ENCODE data around the gene TLR3.
"Not testable (repeated sequence)": the region's sequence is repeated elsewhere in the genome, so short reads cannot be mapped to it uniquely, and the experiment has no call there.

TLR3 gene

DNA sequence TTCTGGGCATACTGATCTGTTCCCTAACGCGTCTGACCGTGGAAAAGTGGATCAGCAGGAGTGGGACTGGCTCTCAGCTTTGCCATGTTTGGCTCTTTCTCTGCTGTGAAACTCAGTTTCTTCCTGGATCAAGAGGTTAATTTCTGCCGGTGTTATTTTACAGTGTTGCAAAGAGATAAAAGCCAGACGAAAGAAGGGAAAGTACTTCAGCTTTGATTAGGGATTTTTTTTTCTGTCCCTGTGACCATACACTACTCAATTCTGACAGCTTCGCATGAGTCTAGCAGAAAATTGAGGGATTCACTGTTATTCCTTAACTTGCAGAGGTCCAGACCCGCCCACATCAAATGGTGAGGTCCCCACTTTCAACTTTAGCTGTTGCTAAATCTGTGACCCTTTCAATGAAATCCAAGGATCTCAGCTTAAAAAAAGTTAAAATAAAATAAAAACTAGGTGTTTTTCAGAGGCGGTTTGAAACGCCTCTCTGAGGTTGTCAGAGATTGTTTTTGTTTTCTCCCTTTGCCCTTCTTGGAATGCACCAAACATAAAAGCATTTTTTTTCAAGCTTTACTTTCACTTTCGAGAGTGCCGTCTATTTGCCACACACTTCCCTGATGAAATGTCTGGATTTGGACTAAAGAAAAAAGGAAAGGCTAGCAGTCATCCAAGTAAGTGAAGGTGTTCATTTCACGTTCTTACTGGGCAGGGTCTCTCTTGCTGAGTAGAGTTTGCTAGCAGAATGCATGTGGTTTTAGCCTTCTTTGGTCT is at the start of gene TLR3:
Gene TLR3 (plus strand): TSS at position 576 of the 768 bp plus-strand sequence. CDS start 7,464 bp downstream, outside the sequence.
- no peak for DNase-seq

DNA sequence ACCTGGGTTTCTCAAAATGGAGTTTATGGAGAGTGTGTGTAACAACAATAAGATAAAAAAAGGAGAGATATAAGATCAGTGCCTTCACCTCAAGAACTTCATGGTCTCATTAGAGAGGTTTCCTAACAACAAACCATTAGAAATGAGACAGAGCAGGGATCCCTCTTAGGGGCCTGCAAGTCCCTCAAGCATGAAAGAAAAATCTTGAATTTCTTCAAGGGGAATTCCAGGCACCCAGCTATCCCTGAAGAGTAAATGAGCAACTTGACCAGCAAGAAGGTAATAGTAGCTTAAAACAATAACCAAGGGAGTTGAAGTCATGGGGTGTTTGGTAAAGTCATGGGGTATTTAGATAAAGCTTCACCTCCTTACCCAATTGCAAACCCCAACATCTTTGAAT is 49.7 kb upstream of the TLR3 start:
- no peak for DNase-seq

DNA sequence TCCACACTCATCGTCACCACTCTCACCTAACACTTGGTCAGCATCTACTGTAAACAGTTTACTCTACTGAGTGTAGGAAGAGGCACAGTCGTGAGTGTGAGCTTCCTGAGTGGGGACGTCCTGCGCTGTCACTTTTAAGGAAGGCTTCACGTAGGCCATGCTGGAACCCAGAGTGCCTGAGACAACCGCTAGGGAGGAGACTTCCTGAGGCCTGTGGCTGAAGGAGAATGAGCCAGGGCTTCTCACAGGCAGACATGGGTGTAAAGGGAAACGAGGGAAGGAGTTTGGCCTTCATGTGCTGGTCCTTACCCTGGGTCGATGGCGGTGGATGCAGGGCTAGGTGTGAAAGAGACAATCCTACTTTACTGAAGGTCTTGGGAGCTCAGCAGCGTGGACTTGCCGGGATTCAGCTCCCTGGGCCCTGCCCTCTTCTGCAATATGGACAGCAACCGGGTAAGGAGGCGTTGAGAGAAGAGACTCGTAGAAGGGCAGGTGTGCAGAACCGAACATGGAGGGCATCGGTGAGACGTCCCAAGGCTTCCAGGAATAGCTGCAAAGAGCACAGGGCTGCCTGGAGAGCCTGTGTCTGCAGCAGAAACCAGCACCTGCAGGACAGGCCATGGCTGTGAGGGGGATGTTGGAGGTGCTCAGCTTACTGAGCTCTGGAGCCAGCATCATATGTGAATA is 48.7 kb upstream of the TLR3 start:
- DNase-seq, result no peak

DNA sequence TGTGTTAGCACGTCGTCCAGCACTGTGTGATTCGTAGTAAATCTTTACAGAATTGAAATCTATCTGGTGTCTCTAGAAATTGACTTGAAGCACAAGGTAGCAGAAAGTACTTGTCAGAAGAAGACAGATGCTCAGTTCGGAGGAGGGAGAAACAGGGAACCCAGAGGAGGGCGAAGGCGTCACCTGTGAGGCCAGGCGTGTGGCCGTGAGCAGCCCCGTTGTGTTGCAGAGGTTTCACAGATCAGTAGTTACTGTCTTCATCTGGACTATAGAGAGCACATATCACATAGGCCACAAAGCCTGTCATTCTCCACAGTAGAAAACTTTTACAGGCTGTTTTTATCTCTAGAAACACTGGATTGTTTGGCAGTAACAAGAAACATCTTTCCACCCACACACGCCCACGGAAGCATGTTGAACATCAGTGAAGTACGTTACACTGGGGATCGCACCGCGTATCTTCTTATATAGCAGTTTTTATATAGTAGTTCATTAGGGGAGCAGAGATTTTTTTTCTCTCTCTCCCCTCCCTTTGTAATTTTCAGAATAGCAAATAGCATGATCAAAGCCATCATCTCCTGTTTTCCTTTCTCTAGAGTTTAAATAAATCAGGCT is 48.1 kb upstream of the TLR3 start:
- DNase-seq, result no peak

DNA sequence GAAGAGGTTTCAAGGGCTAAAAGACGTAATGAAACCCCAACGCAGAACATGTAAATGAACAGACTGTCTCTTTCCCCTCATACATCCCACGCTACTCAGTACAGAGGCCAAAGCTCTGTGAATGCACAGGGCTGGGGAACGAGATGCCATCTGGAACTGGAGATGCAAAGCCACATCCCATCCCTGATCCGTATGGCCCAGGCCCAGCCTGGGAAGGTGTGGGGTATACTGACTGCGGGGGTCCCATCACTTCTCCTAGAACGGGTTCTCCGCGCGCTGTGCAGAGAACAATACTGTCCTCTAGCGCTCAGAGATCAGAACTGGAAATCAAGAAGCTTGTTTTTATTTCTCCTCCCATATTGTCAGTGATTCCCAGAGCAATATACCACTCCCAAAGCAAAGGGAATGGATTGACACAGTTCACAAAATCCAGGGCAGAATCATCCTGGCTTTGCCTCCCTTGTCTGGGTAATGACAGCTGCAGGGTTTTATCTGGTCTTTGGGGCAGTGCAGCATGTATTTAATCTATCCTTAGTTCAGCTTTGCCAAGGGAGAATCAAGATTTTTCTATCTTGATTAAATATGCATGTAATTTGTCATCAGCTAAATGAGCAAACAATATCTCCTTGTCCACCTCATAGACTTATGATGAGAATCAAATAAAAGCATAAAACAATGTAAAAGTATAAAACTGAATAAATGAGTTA is 47.3 kb upstream of the TLR3 start:
- no peak for DNase-seq

DNA sequence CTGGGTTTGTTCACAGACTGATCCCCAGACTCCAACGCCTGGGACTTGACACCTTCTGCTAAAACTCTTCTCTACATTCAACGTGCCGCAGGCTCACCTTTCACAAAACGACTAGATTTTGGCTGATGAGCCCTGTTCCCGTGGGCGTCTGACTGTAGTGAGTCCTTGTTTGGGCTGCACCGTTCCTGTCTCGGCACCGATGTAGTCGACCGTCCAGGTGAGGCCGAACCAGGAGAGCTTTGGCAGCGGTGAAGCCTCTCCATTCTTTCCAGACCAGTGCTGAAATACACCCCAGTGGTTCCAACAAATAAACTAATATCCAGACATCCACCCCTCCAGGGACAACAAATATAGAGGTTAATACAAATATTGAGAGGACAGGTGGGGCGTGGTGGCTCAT is 45.0 kb upstream of the TLR3 start:
- DNase-seq, result no peak

DNA sequence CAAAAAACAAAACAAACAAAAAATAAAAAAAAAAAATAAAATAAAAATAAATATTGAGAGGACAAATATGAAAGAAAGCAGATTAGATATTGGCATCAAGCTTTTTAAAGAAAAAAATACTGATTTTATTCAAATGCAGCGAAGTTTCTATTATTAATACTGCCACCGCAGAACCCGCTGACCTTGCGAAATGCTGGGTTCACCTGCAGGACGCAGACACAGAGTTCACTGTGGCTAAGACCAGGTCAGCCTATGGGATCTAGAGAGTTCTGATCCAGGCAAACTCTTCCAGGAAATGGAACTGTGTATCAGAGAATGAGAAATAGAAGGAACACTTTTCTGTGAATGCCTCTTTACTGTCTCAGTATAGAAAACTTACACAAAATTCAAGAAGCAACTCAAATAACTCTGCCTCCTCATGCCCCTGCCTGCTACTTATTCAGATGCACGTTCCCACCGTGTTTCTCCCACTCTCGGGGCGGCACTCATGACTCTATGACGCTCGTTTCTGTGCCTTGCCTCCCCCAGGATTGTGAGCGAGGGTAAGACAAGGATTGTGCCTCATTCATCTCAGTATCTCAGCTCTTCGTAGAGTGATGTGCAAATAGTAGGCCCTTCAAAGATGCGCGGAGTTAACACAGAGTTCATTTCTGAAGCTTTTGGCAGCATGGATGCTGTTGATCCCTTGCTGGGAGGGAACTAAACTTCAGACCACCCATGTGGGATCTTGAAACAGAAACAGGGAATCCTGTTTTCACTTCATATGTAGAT is 44.1 kb upstream of the TLR3 start:
- DNase-seq, result no peak

DNA sequence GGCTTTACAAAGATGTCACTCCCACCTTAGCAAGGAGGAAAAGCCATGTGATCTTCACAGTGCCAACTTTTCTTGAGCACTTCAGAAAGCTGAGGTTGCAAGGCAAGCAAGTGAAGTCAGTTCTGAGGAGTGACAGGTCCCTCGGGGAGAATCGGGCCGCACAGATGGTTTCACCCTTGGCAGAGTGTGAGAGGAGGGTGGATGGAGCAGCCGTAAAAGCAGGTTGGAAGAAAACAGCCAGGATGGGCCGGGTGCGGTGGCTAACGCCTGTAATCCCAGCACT is 43.6 kb upstream of the TLR3 start:
- DNase-seq, result no peak

DNA sequence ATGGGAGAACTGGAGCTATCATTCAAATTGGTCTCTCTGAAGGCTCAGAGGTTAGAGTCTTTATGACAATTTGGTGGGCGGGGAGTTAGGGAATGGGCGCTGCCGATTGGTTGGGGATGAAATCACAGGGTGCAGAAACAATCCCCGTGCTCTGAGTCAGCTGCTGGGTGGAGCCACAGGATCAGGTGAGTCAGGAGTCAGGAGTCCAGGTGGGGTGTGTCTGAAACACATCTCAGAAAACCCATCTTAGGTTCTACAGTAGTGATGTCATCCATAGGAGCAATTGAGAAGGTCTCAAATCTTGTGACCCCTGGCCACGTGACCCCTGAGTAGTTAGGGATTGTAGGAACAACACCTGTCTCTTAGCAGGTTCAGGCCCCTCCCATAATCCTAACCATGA is 41.6 kb upstream of the TLR3 start:
- DNase-seq, result no peak

DNA sequence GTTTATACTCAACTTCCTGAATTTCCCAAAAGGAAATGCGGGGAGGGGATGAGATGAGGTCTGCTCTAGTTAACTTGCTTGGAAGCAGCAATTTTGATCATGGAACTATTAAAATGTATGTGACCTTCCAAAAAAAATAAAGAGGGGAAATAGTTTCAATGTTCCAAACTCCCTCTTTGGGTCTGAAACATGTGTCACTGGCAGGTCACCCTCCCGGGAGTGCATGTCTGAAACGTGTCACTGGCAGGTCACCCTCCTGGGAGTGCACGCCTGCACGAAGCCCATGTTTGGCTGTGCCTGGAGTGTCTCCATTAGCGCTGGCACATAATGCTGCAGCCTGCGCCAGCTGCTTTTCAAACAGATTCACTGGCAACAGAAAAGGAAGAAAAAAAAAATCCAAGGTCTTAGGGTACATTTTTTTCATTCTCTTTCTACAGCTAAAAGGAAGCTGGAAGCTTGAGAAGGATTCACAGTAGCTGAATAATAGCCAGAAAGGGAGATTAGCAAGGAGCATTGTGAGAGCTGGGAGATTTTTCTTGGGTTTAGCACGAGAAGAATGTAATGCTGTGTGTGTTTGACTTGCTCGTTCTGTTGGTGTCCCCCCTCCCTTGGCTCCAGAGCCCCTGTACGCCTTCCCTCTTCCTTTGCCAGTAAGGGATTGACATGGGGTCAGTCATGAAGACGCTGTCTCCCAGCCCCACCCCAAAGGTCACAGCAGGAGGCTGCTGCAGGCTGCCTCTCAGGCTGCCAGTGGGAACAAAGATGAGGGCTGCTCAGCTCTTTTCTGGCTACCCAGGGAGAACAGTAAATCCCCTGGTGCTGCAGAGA is 39.2 kb upstream of the TLR3 start:
- DNase-seq, result no peak

DNA sequence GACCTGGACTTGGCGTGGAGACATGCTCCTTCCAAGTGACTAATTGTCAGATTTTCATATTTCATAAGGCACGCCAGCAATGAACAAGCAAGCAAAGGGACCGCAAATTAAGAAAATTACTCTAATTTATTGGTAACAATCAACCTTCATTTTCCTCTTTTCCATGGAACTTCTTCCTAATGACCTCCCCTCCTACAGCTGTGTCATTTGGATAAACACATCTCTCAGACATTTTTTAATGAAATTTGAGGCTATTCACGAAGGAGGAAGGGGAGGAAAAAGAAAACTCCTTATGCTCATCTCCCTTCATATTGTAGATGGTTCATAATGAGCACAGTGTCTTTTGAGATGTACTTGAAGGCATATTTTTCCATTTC is 38.6 kb upstream of the TLR3 start:
- DNase-seq, result no peak

DNA sequence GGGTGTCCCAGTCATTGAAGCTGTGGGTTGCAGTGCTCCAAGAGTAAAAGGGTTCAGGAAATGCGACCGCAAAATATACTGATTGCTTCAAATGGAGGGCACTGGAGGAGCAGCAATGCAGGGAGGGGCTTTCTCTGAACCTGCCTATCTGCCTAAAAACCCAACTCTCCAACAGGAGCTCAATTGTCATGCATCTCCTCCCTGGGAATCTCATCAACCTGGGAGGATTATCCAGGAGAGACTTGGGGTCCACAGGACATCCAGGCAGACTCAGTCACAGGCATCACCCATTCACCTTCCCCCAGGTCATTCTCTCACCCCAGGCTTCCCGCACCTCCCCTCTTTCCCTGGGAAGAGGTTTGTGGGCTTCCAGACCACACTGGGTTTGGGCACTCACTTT is 38.2 kb upstream of the TLR3 start:
- no peak for DNase-seq

DNA sequence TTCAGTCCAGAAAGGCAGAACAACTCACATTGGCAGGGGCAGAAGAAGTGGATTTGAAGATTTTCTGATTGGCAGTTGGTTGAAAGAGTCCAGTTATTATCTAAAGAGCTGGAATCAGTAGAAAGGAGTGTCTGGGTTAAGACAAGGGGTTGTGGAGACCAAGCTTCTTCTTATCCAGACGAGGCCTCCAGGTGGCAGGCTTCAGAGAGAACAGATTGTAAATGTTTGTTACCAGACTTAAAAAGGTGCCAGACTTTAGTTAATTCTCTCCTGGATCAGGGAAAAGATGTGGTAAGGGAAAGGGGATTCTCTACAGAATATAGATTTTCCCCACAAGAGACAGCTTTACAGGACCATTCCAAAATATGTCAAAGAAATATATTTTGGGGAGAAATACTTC is 36.7 kb upstream of the TLR3 start:
- no peak for DNase-seq

DNA sequence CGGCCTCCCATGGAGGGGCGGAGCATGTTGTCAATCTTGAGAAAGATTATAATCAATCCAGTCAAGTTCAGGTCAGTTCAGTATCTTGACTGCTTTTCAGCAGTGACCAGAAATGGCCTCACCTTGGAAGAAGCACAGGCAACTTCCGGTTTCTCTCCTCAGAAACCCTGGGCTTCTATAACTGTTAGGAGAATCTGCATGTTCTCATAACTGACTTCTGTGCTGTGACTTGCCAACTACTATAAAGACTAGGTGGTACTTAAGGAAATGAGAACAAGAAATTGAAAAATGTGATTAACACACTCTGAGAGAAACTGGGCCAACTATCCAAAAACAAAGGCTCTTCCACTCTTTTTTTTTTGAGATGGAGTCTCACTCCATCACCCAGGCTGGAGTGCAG is 35.9 kb upstream of the TLR3 start:
- DNase-seq, result no peak

DNA sequence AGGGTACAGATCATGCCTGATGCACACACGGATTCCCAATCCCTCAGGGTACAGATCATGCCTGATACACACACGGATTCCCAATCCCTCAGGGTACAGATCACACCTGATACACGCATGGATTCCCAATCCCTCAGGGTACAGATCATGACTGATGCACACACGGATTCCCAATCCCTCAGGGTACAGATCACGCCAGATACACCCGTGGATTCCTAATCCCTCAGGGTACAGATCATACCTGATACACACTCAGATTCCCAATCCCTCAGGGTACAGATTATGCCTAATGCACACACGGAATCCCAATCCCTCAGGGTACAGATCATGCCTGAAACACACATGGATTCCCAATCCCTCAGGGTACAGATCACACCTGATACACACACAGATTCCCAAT is 34.3 kb upstream of the TLR3 start:
- not testable (repeated sequence) for DNase-seq

DNA sequence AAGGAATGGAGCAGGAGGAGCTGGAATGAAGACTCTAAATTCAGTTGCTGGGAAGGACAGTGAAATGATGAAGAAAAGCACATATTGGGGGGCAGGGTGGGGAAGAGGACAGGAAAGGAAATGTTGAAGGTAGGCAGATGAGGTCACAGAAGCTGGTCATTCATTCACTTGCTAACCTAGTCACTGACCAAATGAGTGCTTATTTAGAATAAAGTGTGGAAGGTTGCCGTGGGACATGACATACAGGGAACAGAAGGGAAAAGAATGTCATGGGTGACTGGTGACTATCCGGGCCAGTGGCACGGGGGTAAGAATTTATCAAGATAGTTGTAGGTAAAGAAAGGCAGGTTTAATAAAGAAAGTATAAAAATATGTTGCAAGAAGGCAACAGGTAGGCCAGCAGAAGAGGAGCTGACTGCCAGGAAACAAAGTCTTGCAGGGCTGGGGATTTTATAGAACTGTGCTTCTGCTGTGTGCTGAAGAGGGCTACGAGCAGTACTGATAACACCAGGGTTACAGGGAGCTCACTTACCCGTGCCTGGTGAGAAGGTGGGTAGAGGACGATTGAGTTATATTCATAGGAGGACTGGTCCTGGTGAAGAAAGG is 31.9 kb upstream of the TLR3 start:
- DNase-seq, result no peak

DNA sequence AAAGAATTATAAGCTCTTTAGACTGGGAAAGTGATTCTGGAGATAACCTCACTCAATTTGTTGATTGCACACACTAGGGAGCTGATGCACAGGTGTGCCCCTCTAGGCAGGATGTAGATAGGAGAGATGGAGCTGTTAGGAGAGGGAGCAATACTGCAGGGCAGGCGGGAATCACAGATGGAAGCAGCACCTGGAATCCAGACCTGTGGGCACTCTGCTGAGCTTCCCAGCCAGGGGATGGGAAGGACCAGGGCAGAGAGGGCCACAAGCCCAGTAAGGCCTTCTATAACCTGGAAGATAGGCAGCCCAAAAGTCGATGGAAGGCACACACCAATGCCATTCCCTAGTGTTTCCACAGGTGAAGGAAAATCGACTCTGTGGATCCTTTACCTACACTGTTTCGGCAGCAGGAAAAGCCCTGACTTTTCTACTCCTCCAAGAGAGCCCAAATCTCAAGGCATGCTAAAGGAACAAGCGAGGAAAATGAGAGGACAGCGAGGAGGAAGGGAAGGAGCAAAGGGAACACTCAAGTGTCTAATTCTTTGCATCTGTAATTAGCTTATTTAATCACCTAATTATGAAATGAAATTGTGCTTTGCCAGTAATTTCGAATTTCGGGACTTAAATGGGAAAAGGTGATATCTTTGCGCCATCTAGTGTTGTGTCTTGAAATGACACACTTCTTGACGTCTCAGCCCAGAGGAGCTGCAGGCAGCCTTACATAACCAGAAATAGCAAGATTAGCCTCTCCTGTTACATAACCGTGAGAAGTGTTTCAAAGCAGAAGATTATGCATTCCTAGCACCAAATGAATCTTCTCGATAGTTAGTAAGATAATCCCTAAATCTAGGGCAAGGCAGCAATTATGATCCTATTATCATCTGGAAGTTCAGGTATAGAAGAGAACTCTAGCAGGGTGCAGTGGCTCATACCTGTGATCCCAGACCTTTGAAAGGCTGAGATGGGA is 31.0 kb upstream of the TLR3 start:
- no peak for DNase-seq

DNA sequence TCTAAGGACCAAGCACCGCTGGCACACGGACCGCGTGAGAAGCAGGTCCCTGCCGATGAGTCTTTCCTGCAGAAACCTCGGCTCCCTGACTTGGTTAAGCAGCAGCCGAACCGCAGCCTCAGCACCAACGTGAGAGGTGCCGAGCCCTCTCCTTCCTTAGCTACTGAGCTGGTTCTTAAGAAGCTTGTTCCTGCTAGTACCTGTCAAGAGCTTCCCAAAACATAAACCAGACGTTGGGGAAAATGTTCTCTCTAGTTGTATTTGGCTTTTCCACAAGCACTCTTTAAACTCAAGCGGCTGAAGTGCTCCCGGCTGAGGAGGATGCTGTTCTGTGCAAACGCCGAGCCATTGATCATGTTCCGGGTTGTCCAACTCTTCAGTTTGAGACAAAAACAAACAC is 29.3 kb upstream of the TLR3 start:
- DNase-seq, result no peak

DNA sequence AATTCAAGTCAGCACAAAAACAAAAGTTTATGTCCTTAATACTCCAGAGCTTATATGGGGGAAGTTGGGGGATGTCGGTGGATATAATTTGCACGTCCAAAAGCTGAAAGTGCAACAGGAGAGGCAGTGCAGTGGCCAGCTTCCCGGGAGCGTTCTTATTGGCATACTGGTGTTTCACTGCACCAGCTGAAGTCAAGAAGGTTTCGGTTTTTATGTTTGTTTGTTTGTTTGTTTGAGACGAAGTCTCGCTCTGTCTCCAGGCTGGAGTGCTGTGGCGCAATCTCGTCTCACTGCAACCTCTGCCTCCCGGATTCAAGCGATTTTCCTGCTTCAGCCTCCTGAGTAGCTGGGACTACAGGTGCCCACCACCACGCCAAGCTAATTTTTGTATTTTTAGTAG is 28.6 kb upstream of the TLR3 start:
- DNase-seq, result no peak

DNA sequence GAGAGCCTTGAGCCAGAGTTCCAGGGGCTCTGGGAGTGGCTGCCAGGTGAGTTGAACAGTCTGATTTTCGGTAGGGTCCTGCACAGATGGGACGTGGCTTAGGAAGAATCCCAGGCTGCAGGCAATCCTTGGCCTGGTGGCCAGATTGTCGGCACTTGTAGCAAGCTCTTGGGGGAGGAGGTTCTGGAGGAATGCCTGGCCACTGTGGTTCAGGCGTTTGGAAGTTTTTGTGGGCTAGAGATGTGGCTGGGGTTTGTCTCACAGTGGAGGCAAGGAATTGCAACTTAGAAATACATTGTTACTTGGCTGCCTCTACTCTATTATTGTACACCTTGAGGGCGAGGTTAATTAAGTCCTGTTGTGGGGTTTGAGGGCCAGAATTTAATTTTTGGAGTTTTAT is 21.5 kb upstream of the TLR3 start:
- DNase-seq, result not testable (repeated sequence)

Measured in GOT3 (cell line).